ENCODE measurements around the gene MTMR11.
"Not testable (repeated sequence)": the region's sequence is repeated elsewhere in the genome, so short reads cannot be mapped to it uniquely, and the experiment has no call there.

MTMR11 gene

DNA sequence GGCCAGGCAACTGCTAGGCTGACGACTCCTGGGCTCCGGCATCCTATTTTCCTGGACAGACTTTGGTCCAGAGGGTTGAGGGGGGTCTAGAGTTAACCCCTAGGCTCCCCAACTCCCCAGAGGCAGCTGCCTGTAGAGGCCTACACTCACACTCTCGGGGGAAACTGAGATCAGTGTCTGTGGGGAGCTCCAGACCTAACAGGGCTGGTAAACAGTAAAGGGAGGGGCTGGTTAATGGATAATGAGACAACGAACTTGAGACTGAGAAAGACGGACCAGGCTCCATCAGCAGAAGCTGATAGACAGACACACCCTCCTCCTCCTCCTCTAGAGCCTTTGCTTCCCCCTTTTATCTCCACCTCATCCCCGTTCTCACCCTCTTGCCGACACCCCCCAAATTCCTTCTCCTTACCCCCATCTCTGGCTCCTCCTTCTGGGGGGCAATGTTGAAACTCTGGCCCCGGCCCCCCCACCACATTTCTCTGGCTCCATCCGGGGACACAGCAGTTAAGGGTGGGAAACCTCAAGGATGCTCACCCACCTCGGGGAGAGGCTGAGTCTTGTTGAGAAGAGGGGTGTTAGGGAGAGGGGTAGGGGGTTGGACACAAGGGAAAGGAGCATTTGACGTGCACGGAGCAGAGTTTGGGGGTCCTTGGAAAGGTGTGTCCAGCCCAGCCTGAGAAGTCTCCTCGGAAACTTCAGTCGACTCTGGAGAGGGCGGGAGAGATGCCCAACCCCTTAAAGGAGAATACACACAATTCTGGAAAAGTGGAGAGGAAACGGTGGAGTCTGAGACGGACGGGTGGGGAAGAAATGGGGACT, at the start of gene MTMR11:
TSS of gene MTMR11 (minus strand) at position 710 of the 822 bp plus-strand sequence. CDS start at position 478, 232 bp downstream.
- peak; percentile 66 for DNase-seq (ENCODE audit: low spot score)

DNA sequence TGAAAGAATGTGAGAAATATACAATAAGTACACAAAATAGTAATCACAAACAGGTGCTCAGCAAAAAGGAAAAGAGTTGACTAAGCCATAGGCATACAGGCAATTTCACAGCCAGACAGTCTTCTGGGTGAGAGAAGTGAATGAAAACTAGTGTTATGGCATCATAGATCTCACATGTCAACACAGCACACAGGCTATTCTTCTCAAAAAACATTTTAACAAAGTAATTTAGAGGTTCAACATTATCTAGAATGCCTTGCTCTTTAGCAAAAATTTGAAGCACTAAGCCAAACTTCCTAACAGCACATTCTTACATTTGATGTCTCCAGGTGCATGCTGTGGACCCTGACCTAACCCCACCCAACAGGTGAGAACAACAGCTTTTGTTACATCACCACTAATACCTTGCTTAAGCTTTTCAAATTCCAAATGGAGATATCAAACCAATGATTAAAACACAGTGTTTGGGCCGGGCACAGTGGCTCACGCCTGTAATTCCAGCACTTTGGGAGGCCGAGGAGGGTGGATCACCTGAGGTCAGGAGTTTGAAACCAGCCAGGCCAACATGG, 43.4 kb upstream of the MTMR11 start:
- DNase-seq (ENCODE audit: low spot score), result no peak

DNA sequence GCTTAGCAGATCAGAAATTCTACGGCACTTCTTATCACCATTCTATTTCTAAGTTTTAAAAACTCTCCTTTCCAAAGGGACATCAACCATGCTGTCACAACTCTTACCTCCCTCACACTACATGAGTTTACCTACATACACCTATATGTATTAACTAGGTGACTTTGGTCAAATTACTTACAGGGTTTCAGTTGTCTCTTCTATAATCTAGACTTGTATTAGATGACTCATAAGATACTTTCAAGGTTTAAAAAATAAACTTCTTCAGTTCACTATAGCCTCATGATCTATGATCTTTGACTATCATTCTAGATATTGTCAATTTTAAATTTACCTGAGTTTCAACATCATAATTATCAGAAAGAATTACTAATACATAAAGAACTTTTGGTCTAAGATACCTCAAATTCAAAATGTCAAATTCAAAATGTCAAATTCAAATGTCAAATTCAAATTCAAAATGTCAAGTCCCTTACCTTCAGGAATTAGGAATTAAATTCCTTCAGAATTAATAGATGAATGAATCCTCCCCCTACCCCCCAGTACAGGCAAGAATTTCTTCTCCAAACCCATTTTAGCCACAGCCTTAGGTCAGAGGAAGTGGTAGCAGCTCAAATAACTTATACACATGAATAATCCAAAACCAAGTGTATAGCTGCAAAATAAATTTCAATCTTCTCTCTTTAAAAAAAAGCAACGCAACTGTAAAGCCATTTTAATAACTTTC, 42.7 kb upstream of the MTMR11 start:
- DNase-seq (ENCODE audit: low spot score), result no peak

DNA sequence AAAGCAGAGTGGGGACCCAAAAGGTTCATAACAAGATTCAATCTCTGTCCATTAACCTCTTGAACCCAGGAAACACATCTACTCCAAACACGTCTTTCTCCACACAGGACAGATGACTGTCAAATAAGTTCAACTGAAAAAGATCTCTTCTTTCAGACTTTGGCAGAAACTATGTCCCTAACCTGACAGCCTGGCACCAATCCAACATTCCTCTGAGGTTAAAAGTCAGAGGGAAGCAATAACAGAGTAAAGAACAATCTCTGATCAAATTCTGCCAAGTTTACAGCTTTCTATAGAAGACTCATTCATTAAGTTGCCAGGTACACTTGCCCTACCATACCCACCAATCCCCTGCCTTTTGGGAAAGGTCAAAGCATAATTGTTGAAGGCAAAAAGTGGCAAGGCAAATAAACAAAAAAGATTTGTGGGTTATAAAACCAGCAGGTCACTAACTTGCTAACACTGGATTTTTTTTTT, 41.9 kb upstream of the MTMR11 start:
- DNase-seq (ENCODE audit: low spot score), result no peak

DNA sequence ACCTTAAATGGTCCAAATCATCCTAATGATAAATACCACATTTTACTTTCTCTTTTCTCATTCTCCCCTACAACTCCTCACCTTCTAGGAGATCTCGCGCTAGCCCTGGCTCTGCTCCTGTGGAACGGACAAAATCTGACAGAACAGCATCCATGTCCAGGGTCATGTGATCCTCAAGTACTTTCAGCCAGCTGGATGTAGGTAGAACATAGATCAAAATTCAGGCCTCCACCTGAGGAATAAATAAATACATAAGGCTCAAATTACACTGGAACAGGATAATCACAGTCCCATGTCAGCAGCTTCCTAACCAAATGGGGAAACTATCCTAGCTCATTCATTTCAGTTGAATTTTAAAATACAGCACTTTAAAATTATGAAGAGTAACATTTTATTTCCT, 40.7 kb upstream of the MTMR11 start:
- DNase-seq (ENCODE audit: low spot score), result no peak

GRCh38 chr1:149972547-149972946, 35.9 kb upstream of the MTMR11 start:
- no peak for DNase-seq (ENCODE audit: low spot score)

- no peak for DNase-seq (ENCODE audit: low spot score)
Observed at GRCh38 chr1:149967646-149968045, 31.0 kb upstream of the MTMR11 start.

GRCh38 chr1:149967041-149967440, 30.4 kb upstream of the MTMR11 start:
- no peak for DNase-seq (ENCODE audit: low spot score)

- DNase-seq (ENCODE audit: low spot score), result no peak
Observed at GRCh38 chr1:149966405-149966804, 29.7 kb upstream of the MTMR11 start.

DNA sequence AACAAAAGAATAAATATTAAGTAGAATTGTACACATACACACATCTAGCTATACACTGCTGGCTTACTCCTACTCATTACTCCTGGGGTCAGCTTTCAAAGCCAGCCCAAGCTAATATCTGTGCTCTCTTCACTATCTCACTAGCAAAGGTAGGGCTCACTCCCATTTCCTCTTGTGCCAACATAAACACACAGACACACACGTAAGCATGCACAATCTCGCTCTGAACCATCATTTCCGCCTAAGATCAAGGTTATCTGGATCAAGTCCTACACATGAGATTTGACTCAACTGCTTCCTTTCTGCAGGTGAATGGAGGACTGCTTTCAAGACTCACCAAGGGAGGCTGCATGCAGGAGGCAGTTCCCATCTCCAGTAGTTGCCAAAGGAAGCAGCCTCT, 28.8 kb upstream of the MTMR11 start:
- DNase-seq (ENCODE audit: low spot score), result no peak

DNA sequence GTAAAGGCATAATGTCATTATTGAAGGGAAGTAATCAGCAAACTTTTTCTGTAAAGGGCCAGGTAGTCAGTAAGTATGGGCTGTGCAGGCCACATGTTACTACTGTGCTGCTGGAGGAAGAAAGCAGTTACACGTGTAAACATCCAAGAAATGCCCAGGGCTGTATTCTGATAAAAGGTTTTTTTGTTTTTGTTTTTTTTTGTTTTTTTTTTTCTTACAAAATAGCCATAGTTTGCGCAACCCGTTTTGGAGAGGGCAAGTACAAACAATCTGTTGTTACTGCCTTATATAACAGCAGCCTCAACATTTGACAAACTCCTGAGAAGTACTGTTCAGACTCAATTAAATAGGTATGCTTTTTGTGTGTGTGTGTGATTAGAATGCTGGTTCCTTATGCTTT, 26.7 kb upstream of the MTMR11 start:
- DNase-seq (ENCODE audit: low spot score), result no peak

DNA sequence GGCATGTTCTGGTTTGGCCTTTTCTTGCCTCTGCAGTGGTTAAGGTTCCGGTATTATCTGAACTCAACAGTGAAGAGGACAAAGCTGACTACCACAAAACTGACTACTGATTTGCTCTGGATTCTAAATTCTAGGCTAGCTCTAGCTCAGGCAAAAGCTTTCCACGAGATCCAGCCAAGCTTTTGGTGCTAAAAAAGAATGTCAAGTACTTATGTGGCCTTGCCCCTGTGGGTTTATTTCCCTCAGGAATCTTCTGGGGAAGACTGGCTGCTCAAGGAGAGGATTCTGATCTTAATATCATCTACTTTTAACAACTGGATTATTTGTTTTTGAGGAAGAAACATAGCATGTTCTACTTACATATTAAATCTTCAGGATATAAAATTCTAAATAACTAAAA, 26.1 kb upstream of the MTMR11 start:
- DNase-seq (ENCODE audit: low spot score), result no peak

DNA sequence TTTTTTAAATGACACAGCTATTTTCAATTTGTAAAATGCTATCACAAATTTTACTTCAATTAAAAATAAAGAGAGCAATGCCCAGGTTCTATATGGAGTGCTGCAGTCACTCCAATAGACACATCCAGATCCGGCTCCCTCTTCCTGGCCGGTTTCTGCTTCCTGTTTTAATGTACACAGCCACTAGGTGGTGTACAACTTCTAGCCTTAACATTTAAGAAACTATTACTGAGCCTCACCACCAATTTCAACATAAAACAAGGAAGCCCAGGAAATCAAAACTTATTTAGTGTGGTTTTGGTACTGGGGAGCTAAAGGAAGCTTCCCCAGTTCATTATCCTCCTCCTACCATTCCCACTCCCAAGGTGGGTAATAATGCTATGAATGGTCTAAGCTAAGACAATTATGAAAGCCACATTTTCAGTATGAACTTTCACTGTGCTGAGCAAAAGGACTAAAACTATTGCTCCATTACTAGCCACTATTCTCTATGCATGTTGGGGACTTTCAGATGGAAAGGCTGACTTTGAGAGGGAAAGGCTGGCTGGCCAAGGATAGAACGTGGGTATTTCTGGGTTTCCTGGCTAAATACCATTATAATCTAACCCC, 25.5 kb upstream of the MTMR11 start:
- DNase-seq (ENCODE audit: low spot score), result peak; percentile 85

DNA sequence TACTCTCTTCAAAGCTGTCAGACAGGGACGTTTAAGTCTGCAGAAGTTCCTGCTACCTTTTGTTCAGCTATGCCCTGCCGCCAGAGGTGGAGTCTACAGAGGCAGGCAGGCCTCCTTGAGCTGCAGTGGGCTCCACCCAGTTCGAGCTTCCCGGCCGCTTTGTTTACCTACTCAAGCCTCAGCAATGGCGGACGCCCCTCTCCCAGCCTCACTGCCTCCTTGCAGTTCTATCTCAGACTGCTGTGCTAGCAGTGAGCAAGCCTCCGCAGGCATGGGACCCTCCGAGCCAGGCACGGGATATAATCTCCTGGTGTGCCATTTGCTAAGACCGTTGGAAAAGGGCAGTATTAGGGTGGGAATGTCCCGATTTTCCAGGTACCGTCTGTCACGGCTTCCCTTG, 20.9 kb upstream of the MTMR11 start:
- DNase-seq (ENCODE audit: low spot score), result not testable (repeated sequence)

- no peak for DNase-seq (ENCODE audit: low spot score)
Observed at GRCh38 chr1:149949911-149950310, 13.2 kb upstream of the MTMR11 start.

- DNase-seq (ENCODE audit: low spot score), result no peak
Observed at GRCh38 chr1:149945206-149945605, 8.5 kb upstream of the MTMR11 start.

GRCh38 chr1:149942885-149943284, 6.2 kb upstream of the MTMR11 start:
- DNase-seq (ENCODE audit: low spot score), result no peak

- no peak for DNase-seq (ENCODE audit: low spot score)
Observed at GRCh38 chr1:149942207-149942606, 5.5 kb upstream of the MTMR11 start.

- no peak for DNase-seq (ENCODE audit: low spot score)
Observed at GRCh38 chr1:149940427-149940826, 3.7 kb upstream of the MTMR11 start.

DNA sequence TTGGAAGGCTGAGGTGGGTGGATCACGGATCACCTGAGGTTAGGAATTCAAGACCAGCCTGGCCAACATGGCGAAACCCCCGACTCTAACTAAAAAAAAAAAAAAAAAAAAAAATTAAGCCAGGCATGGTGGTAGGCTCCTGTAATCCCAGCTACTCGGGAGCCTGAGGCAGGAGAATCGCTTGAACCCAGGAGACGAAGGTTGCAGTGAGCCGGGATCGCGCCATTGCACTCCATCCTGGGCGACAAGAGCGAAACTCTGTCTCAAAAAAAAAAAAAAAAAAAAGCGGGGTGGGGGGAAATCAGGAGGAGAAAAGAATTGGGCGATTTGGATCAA, 2.0 kb upstream of the MTMR11 start:
- DNase-seq (ENCODE audit: low spot score), result not testable (repeated sequence)

DNA sequence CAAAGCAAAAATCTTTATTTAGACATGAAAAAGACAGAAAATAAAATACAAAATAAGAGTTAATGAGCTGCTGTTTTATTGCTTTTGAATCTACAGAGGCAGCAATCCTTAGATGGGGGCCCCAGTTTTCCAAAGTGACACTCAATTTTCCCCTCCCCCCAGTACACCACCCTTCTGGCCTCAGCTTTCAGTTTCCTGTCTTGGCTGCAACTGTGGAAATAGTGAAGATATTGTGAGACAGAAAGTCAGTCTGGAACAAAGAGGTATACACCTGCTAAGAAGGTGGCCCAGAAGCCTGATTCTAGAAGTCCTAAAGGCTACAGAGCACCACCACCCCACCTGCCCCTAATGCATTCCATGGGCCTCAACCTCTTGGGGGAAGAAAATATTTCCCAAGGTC, 1.1 kb upstream of the MTMR11 start:
- no peak for DNase-seq (ENCODE audit: low spot score)

- peak; percentile 44 for DNase-seq (ENCODE audit: low spot score)
Observed at GRCh38 chr1:149936992-149937705, 470 bp upstream of the MTMR11 start.

Data from RKO (cell line).